Upper lobe of right lung (tissue), 1 donor: ENCODE measurements around the gene RPTOR. TPM values are rescaled to one million over a fixed set of nuclear protein-coding genes. Genes with fewer than 3 reads are reported as not detected.

Source experiments
- ATAC-seq: fragments of 200-7000 bp; cut with Tn5 transposase; one replicate; pipeline ENCODE4 v1.9.1; 2020; ENCODE audit warnings: mild to moderate bottlenecking, moderate library complexity
- DNase-seq: peaks from one replicate; pipeline ENCODE4 v3.0.0-alpha.2; 2020
- H3K27ac ChIP-seq: fragments of 200-600 bp; one replicate; pipeline ENCODE4 v1.8.0; 2022
- H3K27me3 ChIP-seq: fragments of 200-600 bp; one replicate; pipeline ENCODE4 v1.8.0; 2022; ENCODE audit warnings: mild to moderate bottlenecking
- H3K36me3 ChIP-seq: fragments of 200-600 bp; one replicate; pipeline ENCODE4 v1.8.0; 2022
- H3K4me1 ChIP-seq: fragments of 200-600 bp; one replicate; pipeline ENCODE4 v1.8.0; 2022
- H3K4me3 ChIP-seq: fragments of 200-600 bp; one replicate; pipeline ENCODE4 v1.8.0; 2022; ENCODE audit warnings: mild to moderate bottlenecking
- H3K9me3 ChIP-seq: fragments of 200-600 bp; one replicate; pipeline ENCODE4 v1.8.0; 2022
- intact Hi-C: fragments of 100-400 bp; cut with DNase I; formaldehyde crosslinking; loops from one replicate; pipeline ENCODE4 v1.11.0; 2022
- total RNA-seq: library from RNA; stranded (reverse); fragmentation: NEBNext Ultra II Directional; extraction: Animal tissue kit (Norgen Biotek cat#: 25700); gene quantifications from one replicate; pipeline ENCODE4 v1.2.1, GENCODE V29; 2021
- TF ChIP-seq, protein P1 (sequence below): fragments of 200-600 bp; IDR thresholded peaks from one replicate; pipeline ENCODE4 v1.8.0; 2022; ENCODE audit warnings: antibody characterized with exemption
- donor health status: DM: no; HTN: yes; CAD: no; lungs with severe emphysema.

Gene RPTOR
- total RNA-seq, 1 donor from 2014 or later: 35.4 TPM

DNA sequence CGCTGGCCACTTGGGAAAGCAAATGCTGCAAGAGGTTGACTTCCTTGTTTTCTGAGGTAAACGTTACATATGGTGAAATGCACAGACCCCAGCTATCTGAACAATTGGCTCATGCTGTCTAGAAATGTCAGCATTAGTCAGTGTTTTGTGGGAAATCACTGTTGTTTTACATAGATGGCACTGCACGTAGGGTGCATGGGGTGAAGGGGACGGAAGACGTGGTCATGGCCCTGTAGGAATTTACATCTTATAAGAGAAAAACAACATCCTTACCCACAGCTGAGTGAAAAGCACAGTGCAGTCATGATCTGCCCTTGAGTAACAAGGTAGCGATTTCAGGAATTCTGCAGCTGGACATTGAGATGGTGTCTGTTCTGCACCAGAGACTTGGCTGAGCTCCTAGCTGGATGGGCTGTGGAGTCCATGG lies 15.2 kb downstream of the RPTOR start:
- Histone ChIP-seq H3K4me3 (no peak overlapping the region), H3K36me3 (no peaks in the 10 kb centered on the region), H3K4me1 (no peaks in the 10 kb centered on the region), H3K9me3 (no peaks in the 10 kb centered on the region), H3K27me3 (no peaks in the 10 kb centered on the region), H3K27ac (no peak overlapping the region)
- ATAC-seq (no peak), DNase-seq (no peak)
- intact Hi-C loops: no loop called here
- TF ChIP-seq, protein P1, sequence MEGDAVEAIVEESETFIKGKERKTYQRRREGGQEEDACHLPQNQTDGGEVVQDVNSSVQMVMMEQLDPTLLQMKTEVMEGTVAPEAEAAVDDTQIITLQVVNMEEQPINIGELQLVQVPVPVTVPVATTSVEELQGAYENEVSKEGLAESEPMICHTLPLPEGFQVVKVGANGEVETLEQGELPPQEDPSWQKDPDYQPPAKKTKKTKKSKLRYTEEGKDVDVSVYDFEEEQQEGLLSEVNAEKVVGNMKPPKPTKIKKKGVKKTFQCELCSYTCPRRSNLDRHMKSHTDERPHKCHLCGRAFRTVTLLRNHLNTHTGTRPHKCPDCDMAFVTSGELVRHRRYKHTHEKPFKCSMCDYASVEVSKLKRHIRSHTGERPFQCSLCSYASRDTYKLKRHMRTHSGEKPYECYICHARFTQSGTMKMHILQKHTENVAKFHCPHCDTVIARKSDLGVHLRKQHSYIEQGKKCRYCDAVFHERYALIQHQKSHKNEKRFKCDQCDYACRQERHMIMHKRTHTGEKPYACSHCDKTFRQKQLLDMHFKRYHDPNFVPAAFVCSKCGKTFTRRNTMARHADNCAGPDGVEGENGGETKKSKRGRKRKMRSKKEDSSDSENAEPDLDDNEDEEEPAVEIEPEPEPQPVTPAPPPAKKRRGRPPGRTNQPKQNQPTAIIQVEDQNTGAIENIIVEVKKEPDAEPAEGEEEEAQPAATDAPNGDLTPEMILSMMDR: no peak

DNA sequence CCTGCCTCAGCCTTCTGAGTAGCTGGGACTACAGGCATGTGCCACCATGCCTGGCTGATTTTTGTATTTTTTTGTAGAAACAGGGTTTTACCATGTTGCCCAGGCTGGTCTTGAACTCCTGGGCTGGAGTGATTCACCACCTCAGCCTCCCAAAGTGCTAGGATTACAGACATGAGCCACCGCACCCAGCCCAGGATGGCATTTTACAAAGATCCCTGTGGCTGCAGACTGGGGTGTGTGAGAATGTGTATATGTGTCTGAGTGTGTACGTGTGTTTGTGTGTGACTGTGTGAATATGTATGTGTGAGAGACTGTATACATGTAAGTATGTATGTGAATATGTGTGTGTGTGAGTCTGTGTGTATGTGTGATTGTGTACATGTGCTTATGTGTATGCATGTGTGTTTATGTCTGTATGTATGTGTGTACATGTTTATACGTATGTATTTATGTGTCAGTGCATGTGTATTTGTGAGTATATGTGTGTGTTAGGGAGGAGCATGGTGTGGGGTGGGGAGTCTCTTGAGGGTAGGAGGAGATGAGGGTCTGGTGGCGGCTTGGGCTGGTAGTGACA lies 17.0 kb downstream of the RPTOR start:
- H3K9me3 ChIP-seq: no peaks in the 10 kb centered on the region
- TF ChIP-seq, protein P1: no peak
- H3K27ac ChIP-seq: no peak overlapping the region
- no peak for ATAC-seq
- no peak overlapping the region for H3K4me3 ChIP-seq
- H3K4me1 ChIP-seq: no peaks in the 10 kb centered on the region
- no peaks in the 10 kb centered on the region for H3K36me3 ChIP-seq
- DNase-seq: no peak
- intact Hi-C loops: no loop called here
- H3K27me3 ChIP-seq: no peaks in the 10 kb centered on the region

DNA sequence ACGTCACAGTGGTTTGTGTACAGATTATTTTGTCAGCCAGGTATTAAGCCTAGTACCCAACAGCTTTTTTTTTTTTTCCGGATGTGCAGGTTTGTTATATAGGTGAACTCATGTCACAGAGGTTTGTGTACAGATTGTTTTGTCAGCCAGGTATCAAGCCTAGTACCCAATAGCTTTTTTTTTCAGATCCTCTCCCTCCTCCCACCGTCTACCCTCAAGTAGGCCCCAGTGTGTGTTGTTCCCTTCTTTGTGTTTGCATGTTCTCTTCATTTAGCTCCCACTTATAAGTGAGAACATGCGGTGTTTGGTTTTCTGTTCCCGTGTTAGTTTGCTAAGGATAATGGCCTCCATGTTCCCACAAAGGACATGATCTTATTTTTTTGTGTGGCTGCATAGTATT lies 19.9 kb downstream of the RPTOR start:
- intact Hi-C loops: no loop called here
- no peak for DNase-seq
- no peak overlapping the region for H3K27ac ChIP-seq
- no peaks in the 10 kb centered on the region for H3K9me3 ChIP-seq
- H3K36me3 ChIP-seq: no peaks in the 10 kb centered on the region
- H3K4me1 ChIP-seq: no peaks in the 10 kb centered on the region
- TF ChIP-seq, protein P1: no peak
- H3K27me3 ChIP-seq: no peaks in the 10 kb centered on the region
- peak; percentile 65 for ATAC-seq
- no peak overlapping the region for H3K4me3 ChIP-seq

DNA sequence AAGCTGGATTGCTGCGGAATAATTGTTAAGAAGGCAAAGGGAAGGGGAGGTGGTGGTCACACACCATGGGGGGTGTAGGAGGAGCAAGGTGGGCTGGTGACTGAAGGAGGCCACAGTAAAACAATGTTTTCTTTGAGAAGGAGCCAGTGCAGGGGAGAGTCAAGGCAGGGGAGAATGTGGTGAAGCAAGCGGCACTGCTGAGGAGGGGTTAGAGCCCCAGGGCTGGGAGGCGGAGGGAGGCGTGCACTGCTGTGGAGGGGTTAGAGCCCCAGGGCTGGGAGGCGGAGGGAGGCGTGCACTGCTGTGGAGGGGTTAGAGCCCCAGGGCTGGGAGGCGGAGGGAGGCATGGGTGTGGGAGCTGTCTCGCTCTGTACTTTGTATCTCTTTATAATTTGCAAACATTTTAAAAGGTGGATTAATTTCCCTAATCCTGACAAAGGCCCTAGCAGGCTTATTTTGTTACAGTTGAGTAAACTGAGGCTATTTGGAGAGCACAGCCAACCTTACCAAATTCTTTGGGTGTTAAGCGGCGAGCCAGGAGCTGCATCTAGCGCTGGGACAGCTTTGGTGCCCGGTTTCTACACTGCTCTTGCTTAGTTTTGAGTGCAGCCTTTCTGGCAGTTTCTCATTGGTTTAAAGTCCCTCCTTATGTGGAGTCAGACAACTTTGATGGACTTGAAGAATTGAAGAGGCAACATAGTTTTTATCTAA lies 20.9 kb downstream of the RPTOR start:
- Histone ChIP-seq H3K9me3 (no peaks in the 10 kb centered on the region), H3K4me1 (no peaks in the 10 kb centered on the region), H3K36me3 (no peaks in the 10 kb centered on the region), H3K27me3 (no peaks in the 10 kb centered on the region), H3K27ac (no peak overlapping the region), H3K4me3 (no peak overlapping the region)
- intact Hi-C loops: no loop called here
- DNase-seq (no peak), ATAC-seq (peak; percentile 83)
- TF ChIP-seq, protein P1: no peak

DNA sequence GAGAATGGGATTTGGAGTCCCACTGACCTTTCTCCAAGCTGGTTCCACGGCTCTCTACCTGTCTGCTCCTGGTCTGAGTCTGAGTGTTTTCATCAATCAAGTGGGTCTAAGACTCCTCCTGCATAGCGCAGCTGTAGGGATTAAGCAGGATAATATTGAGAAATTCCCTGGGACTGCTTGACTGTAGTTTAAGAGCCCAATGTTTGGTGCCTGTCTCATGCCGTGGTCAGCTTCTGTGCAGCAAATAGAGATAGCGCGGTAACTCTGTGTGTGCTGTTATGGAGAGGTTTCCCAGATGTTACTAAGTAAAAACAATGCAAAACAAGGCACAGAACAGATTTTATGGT lies 21.4 kb downstream of the RPTOR start:
- intact Hi-C loops: no loop called here
- Histone ChIP-seq H3K36me3 (no peaks in the 10 kb centered on the region), H3K9me3 (no peaks in the 10 kb centered on the region), H3K4me1 (no peaks in the 10 kb centered on the region), H3K27ac (no peak overlapping the region), H3K27me3 (no peaks in the 10 kb centered on the region), H3K4me3 (no peak overlapping the region)
- TF ChIP-seq, protein P1: no peak
- ATAC-seq (peak; percentile 48), DNase-seq (no peak)
